K562 (cell line): Measurements from ENCODE around the gene C6orf47. TPM values are rescaled to one million over a fixed set of nuclear protein-coding genes. Genes with fewer than 3 reads are reported as not detected.

Experiments
- CBX1 ChIP-seq: sonication (generic); IDR thresholded peaks from 2 replicates; pipeline ENCODE4 v1.6.1; 2016; ENCODE audit warnings: antibody characterized with exemption, low read depth, mild to moderate bottlenecking
- CTBP1 ChIP-seq: fragments of 450-650 bp; IDR thresholded peaks from 2 replicates; pipeline ENCODE4 v1.6.1; 2016; ENCODE audit warnings: borderline replicate concordance
- FIP1L1 ChIP-seq: fragments of 200-400 bp; formaldehyde crosslinking; IDR thresholded peaks from 2 replicates; pipeline ENCODE4 v1.6.1; 2018; ENCODE audit warnings: mild to moderate bottlenecking, low read depth, low read length; ENCODE audit not compliant: poor library complexity, severe bottlenecking
- JUN ChIP-seq, 2 experiments: sonication (generic) in 1 of 2; formaldehyde crosslinking in 1 of 2; IDR thresholded peaks; 2 replicates each; pipeline versions ENCODE4 v1.6.1 to v1.8.0; 2012 to 2022; ENCODE audit warnings: borderline replicate concordance in 2 of 2, mild to moderate bottlenecking in 2 of 2, improper control_type of control experiment in 1 of 2, low read depth in 1 of 2, low read length in 1 of 2, missing genetic modification reagents in 1 of 2
- KLF1 ChIP-seq: fragments of 450-650 bp; IDR thresholded peaks from 2 replicates; pipeline ENCODE4 v1.6.1; 2016; ENCODE audit warnings: missing genetic modification characterization, missing compliant biosample characterization
- MYNN ChIP-seq, 2 experiments: sonication (generic); formaldehyde crosslinking in 1 of 2; IDR thresholded peaks; 2 replicates each; pipeline versions ENCODE4 v1.5.0 to v1.6.1; 2016 to 2020; ENCODE audit warnings: antibody characterized with exemption in 1 of 2, missing genetic modification reagents in 1 of 2
- NFIX ChIP-seq: fragments of 250-450 bp; sonication (Bioruptor Pico); IDR thresholded peaks from 2 replicates; pipeline ENCODE4 v1.4.0; 2020; ENCODE audit warnings: low read depth, mild to moderate bottlenecking, moderate library complexity
- NR2F6 ChIP-seq: fragments of 450-650 bp; formaldehyde crosslinking; IDR thresholded peaks from 2 replicates; pipeline ENCODE4 v1.4.0; 2020; ENCODE audit warnings: mild to moderate bottlenecking
- ZC3H11A ChIP-seq: IDR thresholded peaks from 2 replicates; pipeline ENCODE4 v1.6.1; 2012; ENCODE audit warnings: low read depth, low read length, improper control_type of control experiment
- ZNF165 ChIP-seq: fragments of 250-450 bp; sonication (Bioruptor Pico); IDR thresholded peaks from 2 replicates; pipeline ENCODE4 v1.4.0; 2020; ENCODE audit warnings: borderline replicate concordance
- ZNF274 ChIP-seq: IDR thresholded peaks from 2 replicates; pipeline ENCODE4 v1.6.1; 2011; ENCODE audit warnings: low read depth, mild to moderate bottlenecking, low read length, moderate library complexity, borderline replicate concordance
- ZNF76 ChIP-seq: fragments of 250-450 bp; sonication (Bioruptor Pico); IDR thresholded peaks from 2 replicates; pipeline ENCODE4 v1.4.0; 2020; ENCODE audit warnings: mild to moderate bottlenecking, moderate library complexity, borderline replicate concordance
- polyA plus RNA-seq, 8 experiments: library from polyadenylated mRNA; depleted of rRNA in 4 of 8; stranded (reverse) in 5 of 8; unstranded in 3 of 8; fragments of >200 nt; fragmentation: Nextera tagmentation in 2 of 8; fragmentation: Illumina TruSeq in 1 of 8; extraction: Ambion mirVana in 2 of 8; extraction: Trizol in 1 of 8; gene quantifications; 2 replicates each; pipeline versions ENCODE4 v1.2.1 to v1.2.3, GENCODE V29; 2011 to 2014; ENCODE audit warnings: inconsistent platforms in 1 of 8, missing spikeins in 1 of 8
- total RNA-seq, 7 experiments: library from RNA; depleted of rRNA in 6 of 7; stranded (reverse); fragments of >200 nt in 6 of 7; fragmentation: Illumina TruSeq in 2 of 7; extraction: Trizol in 2 of 7; gene quantifications; 2 replicates each; pipeline versions ENCODE4 v1.2.1 to v1.2.3, GENCODE V29; 2011 to 2021; ENCODE audit warnings: low replicate concordance in 1 of 7
- TF ChIP-seq, protein P1 (sequence below): sonication (generic); formaldehyde crosslinking; IDR thresholded peaks from 2 replicates; pipeline ENCODE4 v1.8.0; 2023; ENCODE audit warnings: missing genetic modification reagents, mild to moderate bottlenecking, borderline replicate concordance
- TF ChIP-seq, protein P2 (sequence below): fragments of 250-450 bp; sonication (Bioruptor Pico); IDR thresholded peaks from 2 replicates; pipeline ENCODE4 v1.6.1; 2021; ENCODE audit warnings: mild to moderate bottlenecking
- TF ChIP-seq, protein P3 (sequence below): fragments of 450-650 bp; IDR thresholded peaks from 2 replicates; pipeline ENCODE4 v1.6.1; 2016

C6orf47 gene
- total and polyA plus RNA-seq, 9 of the 15 experiments (the other 6 are each of a cell fraction or from before 2014, with no cell fraction given), result 0.14 to 43.8 (median 27.0) TPM

DNA sequence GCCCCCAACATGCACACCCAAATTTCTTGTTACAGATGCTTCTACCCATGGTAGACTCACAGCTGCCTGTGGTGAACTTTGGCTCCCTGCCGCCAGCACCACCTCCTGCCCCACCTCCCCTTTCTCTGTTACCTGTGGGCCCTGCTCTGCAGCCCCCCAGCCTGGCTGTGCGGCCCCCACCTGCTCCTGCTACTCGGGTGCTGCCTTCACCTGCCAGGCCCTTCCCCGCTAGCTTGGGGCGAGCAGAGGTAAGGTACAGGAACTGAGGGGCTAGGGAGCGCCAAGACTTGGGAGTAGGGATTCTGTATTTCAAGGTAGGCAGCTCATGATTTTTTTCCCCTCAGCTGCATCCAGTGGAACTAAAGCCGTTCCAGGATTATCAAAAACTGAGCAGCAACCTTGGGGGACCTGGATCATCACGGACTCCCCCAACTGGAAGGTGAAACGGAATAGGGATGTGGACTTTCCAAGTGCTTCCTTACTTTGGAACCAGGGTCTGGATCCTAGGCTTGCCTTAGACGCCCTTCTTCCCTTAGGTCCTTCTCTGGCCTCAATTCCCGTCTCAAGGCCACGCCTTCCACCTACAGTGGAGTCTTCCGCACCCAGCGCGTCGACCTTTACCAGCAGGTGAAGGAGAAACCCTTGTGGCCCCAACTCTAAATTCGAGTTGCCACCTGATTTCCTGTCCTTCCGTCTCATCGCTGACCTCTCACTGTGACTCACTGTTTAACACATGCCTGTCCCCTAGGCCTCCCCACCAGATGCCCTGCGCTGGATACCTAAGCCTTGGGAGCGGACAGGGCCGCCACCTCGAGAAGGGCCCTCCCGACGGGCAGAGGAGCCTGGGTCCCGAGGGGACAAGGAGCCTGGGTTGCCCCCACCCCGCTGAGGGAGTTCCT, 23.6 kb downstream of the C6orf47 start (continued):
- TF ChIP-seq, protein P1, sequence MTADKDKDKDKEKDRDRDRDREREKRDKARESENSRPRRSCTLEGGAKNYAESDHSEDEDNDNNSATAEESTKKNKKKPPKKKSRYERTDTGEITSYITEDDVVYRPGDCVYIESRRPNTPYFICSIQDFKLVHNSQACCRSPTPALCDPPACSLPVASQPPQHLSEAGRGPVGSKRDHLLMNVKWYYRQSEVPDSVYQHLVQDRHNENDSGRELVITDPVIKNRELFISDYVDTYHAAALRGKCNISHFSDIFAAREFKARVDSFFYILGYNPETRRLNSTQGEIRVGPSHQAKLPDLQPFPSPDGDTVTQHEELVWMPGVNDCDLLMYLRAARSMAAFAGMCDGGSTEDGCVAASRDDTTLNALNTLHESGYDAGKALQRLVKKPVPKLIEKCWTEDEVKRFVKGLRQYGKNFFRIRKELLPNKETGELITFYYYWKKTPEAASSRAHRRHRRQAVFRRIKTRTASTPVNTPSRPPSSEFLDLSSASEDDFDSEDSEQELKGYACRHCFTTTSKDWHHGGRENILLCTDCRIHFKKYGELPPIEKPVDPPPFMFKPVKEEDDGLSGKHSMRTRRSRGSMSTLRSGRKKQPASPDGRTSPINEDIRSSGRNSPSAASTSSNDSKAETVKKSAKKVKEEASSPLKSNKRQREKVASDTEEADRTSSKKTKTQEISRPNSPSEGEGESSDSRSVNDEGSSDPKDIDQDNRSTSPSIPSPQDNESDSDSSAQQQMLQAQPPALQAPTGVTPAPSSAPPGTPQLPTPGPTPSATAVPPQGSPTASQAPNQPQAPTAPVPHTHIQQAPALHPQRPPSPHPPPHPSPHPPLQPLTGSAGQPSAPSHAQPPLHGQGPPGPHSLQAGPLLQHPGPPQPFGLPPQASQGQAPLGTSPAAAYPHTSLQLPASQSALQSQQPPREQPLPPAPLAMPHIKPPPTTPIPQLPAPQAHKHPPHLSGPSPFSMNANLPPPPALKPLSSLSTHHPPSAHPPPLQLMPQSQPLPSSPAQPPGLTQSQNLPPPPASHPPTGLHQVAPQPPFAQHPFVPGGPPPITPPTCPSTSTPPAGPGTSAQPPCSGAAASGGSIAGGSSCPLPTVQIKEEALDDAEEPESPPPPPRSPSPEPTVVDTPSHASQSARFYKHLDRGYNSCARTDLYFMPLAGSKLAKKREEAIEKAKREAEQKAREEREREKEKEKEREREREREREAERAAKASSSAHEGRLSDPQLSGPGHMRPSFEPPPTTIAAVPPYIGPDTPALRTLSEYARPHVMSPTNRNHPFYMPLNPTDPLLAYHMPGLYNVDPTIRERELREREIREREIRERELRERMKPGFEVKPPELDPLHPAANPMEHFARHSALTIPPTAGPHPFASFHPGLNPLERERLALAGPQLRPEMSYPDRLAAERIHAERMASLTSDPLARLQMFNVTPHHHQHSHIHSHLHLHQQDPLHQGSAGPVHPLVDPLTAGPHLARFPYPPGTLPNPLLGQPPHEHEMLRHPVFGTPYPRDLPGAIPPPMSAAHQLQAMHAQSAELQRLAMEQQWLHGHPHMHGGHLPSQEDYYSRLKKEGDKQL (CRISPR knock-in tag), result no peak
- peak; percentile 34; the same call in 1 of the 2 replicates for TF ChIP-seq MYNN (IDR thresholded peaks at IDR 0.05)
- TF ChIP-seq MYNN (CRISPR knock-in tag; IDR thresholded peaks at IDR 0.05), result no peak
- TF ChIP-seq ZC3H11A, result no peak
- no peak for TF ChIP-seq ZNF76
- TF ChIP-seq NFIX, result no peak
- no peak for TF ChIP-seq NR2F6 (CRISPR knock-in tag)
- TF ChIP-seq ZNF274, result no peak
- TF ChIP-seq, protein P2, sequence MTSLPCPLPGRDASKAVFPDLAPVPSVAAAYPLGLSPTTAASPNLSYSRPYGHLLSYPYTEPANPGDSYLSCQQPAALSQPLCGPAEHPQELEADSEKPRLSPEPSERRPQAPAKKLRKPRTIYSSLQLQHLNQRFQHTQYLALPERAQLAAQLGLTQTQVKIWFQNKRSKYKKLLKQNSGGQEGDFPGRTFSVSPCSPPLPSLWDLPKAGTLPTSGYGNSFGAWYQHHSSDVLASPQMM (CRISPR knock-in tag), result no peak
- no peak for TF ChIP-seq KLF1 (tag)
- TF ChIP-seq FIP1L1, result no peak
- TF ChIP-seq CBX1, result no peak
- TF ChIP-seq, protein P3, sequence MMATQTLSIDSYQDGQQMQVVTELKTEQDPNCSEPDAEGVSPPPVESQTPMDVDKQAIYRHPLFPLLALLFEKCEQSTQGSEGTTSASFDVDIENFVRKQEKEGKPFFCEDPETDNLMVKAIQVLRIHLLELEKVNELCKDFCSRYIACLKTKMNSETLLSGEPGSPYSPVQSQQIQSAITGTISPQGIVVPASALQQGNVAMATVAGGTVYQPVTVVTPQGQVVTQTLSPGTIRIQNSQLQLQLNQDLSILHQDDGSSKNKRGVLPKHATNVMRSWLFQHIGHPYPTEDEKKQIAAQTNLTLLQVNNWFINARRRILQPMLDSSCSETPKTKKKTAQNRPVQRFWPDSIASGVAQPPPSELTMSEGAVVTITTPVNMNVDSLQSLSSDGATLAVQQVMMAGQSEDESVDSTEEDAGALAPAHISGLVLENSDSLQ, result no peak
- no peak for TF ChIP-seq ZNF165 (CRISPR knock-in tag)
- TF ChIP-seq CTBP1, result no peak
- no peak for TF ChIP-seq JUN (IDR thresholded peaks at IDR 0.05; ENCODE audit: borderline replicate concordance, low read depth, low read length)
- no peak for TF ChIP-seq JUN (CRISPR knock-in tag; IDR thresholded peaks at IDR 0.05; ENCODE audit: borderline replicate concordance)
